Lower leg skin (tissue), 3 donors: ENCODE results near the gene THADA.

Experiments used
- CTCF ChIP-seq, 3 donors: fragments of 450-650 bp; IDR thresholded peaks; one replicate each; pipeline ENCODE4 v1.5.1; 2016; ENCODE audit warnings: antibody characterized with exemption in 3 of 3, mild to moderate bottlenecking in 3 of 3, moderate library complexity in 2 of 3
- POLR2A ChIP-seq, 2 donors: fragments of 450-650 bp; IDR thresholded peaks; one replicate each; pipeline ENCODE4 v1.6.1; 2016 to 2017; ENCODE audit warnings: antibody characterized with exemption in 2 of 2, mild to moderate bottlenecking in 1 of 2, moderate library complexity in 1 of 2

- TF ChIP-seq POLR2A (IDR thresholded peaks at IDR 0.05): no peak
- no peak for TF ChIP-seq CTCF (IDR thresholded peaks at IDR 0.05)
Measured at GRCh38 chr2:43269706-43270105, 326.1 kb downstream of the THADA start.
